Activated CD8-positive, alpha-beta T cell treated with anti-CD3 and anti-CD28 coated beads for 36 hours (primary cell): ENCODE data around the gene NECAB3. TPM values are rescaled to one million over a fixed set of nuclear protein-coding genes. Genes with fewer than 3 reads are reported as not detected.
"Not testable (repeated sequence)": the region's sequence is repeated elsewhere in the genome, so short reads cannot be mapped to it uniquely, and the experiment has no call there.

Experiments used
- ATAC-seq: fragments of 200-7000 bp; cut with Tn5 transposase; one replicate; pipeline ENCODE4 v1.10.0; 2021; ENCODE audit warnings: mild to moderate bottlenecking, moderate library complexity
- CTCF ChIA-PET: fragments of 350-600 bp; sonication (Branson Sonifier 250); formaldehyde crosslinking; loops from one replicate; lab custom pipeline; 2021; ENCODE audit warnings: antibody characterized with exemption; lab: Charles Lee
- POLR2A ChIA-PET: fragments of 350-600 bp; sonication (Branson Sonifier 250); formaldehyde crosslinking; loops from one replicate; lab custom pipeline; 2021; ENCODE audit warnings: antibody characterized with exemption; lab: Charles Lee
- DNase-seq: peaks from one replicate; pipeline ENCODE4 v3.0.0-alpha.2; 2020
- H3K27ac Mint-ChIP-seq: one replicate; pipeline ENCODE4 v1.8.0; 2021; ENCODE audit warnings: mild to moderate bottlenecking, mixed read lengths
- H3K27me3 Mint-ChIP-seq: one replicate; pipeline ENCODE4 v1.8.0; 2021; ENCODE audit warnings: mixed read lengths
- H3K36me3 Mint-ChIP-seq: one replicate; pipeline ENCODE4 v1.8.0; 2021; ENCODE audit warnings: low read depth, mixed read lengths
- H3K4me1 Mint-ChIP-seq: one replicate; pipeline ENCODE4 v1.8.0; 2021; ENCODE audit warnings: low read depth, mixed read lengths
- H3K4me3 Mint-ChIP-seq: one replicate; pipeline ENCODE4 v1.8.0; 2021; ENCODE audit warnings: mild to moderate bottlenecking, moderate library complexity, mixed read lengths
- H3K9me3 Mint-ChIP-seq: one replicate; pipeline ENCODE4 v1.8.0; 2021; ENCODE audit warnings: mixed read lengths
- intact Hi-C: fragments of 100-400 bp; cut with micrococcal nuclease; formaldehyde crosslinking; loops from one replicate; pipeline ENCODE4 v1.10.0; 2022
- total RNA-seq, 2 experiments: library from RNA; stranded (reverse); gene quantifications; one replicate each; pipeline ENCODE4 v1.2.3, GENCODE V29; 2021
- TF ChIP-seq, protein P1 (sequence below): fragments of 200-600 bp; IDR thresholded peaks from one replicate; pipeline ENCODE4 v1.8.0; 2022; ENCODE audit warnings: antibody characterized with exemption, mild to moderate bottlenecking

The NECAB3 gene
- total RNA-seq, 2 experiments from 2014 or later: 13.7 to 16.0 TPM

DNA sequence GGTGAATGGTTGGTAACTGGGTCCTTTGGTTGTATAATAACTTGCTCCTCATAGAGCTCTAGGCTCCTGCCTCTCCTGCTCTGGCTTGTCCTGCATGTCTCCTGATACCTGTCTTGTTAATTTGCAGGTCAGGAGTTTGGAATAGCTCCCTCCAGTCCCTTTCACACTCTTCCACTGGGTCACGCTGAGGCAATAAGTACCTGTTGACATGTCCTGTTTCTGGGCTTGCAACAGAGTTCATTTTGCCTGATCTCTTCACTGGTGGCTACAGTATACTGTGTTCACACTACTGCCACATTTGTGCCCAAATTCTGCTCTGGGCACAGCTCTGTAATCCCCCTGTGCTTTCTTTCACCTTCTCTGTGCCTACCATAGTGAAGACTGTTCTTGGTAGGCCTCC, 37.5 kb downstream of the NECAB3 start:
- Mint-ChIP-seq H3K9me3 (no peaks in the 10 kb centered on the region), H3K27me3 (no peaks in the 10 kb centered on the region), H3K4me1 (peaks cover 4% of the 10 kb centered on the region), H3K4me3 (no peak overlapping the region), H3K27ac (no peak overlapping the region), H3K36me3 (peaks cover 4% of the 10 kb centered on the region)
- no peak for ATAC-seq
- ChIA-PET CTCF (no interaction called here), POLR2A (no interaction called here)
- no peak for DNase-seq
- intact Hi-C loops: no loop called here
- TF ChIP-seq, protein P1, sequence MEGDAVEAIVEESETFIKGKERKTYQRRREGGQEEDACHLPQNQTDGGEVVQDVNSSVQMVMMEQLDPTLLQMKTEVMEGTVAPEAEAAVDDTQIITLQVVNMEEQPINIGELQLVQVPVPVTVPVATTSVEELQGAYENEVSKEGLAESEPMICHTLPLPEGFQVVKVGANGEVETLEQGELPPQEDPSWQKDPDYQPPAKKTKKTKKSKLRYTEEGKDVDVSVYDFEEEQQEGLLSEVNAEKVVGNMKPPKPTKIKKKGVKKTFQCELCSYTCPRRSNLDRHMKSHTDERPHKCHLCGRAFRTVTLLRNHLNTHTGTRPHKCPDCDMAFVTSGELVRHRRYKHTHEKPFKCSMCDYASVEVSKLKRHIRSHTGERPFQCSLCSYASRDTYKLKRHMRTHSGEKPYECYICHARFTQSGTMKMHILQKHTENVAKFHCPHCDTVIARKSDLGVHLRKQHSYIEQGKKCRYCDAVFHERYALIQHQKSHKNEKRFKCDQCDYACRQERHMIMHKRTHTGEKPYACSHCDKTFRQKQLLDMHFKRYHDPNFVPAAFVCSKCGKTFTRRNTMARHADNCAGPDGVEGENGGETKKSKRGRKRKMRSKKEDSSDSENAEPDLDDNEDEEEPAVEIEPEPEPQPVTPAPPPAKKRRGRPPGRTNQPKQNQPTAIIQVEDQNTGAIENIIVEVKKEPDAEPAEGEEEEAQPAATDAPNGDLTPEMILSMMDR: no peak

DNA sequence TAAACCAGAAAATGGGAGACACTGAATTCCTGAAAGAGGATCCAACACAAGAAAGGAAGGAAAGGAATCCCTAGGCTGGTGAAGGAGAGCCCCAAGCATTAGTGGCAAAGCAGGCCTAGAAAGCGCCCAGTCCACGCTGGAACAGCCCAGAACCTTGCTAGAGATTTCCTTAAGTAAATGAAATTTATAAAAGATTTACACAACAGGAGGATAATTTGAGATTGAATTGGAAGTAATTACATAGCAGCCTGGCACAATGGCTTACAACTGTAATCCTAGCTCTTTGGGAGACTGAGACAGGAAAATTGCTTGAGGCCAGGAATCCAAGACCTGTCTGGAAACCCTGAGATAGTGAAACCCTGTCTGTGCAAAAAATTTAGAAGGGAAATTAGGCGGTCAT, 38.9 kb downstream of the NECAB3 start:
- Mint-ChIP-seq H3K27me3 (no peaks in the 10 kb centered on the region), H3K36me3 (peaks cover 8% of the 10 kb centered on the region), H3K4me3 (no peak overlapping the region), H3K4me1 (peaks cover 4% of the 10 kb centered on the region), H3K9me3 (no peaks in the 10 kb centered on the region), H3K27ac (no peak overlapping the region)
- ATAC-seq (no peak), DNase-seq (no peak)
- CTCF ChIA-PET: no interaction called here
- intact Hi-C loops: no loop called here
- POLR2A ChIA-PET: no interaction called here
- TF ChIP-seq, protein P1: no peak

DNA sequence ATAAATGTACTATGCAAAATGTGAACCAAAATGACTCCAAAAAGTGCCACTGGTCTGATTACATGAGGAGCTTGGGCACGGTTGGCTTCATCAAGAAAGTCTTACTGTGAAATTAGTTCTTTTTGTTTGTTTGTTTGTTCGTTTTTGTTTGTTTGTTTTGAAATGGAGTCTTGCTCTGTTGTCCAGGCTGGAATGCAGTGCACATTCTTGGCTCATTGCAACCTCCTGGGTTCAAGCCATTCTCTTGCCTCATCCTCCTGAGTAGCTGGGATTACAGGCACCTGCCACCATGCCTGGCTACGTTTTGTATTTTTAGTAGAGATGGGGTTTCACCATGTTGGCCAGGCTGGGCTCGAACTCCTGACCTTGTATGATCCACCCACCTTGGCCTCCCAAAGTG, 42.3 kb downstream of the NECAB3 start:
- H3K4me3 Mint-ChIP-seq, DNase-seq, H3K27me3 Mint-ChIP-seq, POLR2A ChIA-PET, intact Hi-C loops, CTCF ChIA-PET, H3K9me3 Mint-ChIP-seq, H3K27ac Mint-ChIP-seq, ATAC-seq, H3K4me1 Mint-ChIP-seq: not testable (repeated sequence)
- H3K36me3 Mint-ChIP-seq: peaks cover 19% of the 10 kb centered on the region

DNA sequence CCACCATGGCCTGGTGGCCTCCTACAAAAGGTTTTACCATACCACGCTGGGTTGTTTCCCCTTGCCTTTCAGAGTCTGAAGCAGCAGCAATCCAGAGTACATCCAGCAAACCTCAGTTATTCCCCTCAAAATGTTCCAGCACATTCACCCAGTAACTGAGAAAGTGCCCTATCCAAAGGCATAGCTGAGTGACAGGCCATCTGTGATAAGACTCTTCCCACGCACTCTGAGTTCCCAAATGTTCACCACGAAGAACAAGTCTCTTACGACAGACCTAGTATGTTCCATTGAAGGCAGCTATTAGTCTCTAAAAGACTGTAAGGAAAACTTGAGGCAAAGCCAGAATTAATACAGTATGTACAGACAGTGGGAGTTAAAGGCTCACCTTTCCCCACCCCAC, 43.7 kb downstream of the NECAB3 start:
- ATAC-seq (no peak), DNase-seq (no peak)
- Mint-ChIP-seq H3K9me3 (no peaks in the 10 kb centered on the region), H3K27me3 (no peaks in the 10 kb centered on the region), H3K4me3 (no peak overlapping the region), H3K27ac (no peak overlapping the region), H3K4me1 (peaks cover 4% of the 10 kb centered on the region), H3K36me3 (peaks cover 26% of the 10 kb centered on the region)
- POLR2A ChIA-PET: no interaction called here
- TF ChIP-seq, protein P1: no peak
- intact Hi-C loops: no loop called here
- CTCF ChIA-PET: interaction anchor here (1.2 kb wide), 1 partner anchor 38 kb away, joined by 3 read pairs; no protein-coding TSS in a partner anchor

DNA sequence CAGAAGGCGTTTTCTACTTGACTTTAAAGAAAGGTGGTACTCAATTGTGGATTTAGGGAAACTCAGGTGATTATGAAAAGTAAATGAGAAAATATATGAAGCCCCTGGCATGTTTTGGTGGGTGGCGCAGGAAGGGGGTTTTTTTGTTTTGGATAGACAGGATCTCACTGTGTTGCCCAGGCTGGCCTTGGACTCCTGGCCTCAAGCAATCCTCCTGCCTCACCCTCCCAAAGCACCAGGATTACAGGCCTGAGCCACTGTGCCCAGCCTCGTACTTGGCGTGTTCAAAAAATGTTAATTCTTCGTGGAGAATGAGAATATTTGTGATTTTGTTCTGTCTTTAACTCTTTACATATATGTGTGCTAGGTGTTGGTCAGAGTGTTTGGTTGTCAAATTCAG, 44.2 kb downstream of the NECAB3 start:
- H3K4me1 Mint-ChIP-seq: peaks cover 4% of the 10 kb centered on the region
- H3K9me3 Mint-ChIP-seq: no peaks in the 10 kb centered on the region
- TF ChIP-seq, protein P1: no peak
- H3K4me3 Mint-ChIP-seq: no peak overlapping the region
- intact Hi-C loops: no loop called here
- DNase-seq: no peak
- no peak overlapping the region for H3K27ac Mint-ChIP-seq
- POLR2A ChIA-PET: no interaction called here
- peaks cover 26% of the 10 kb centered on the region for H3K36me3 Mint-ChIP-seq
- ATAC-seq: no peak
- CTCF ChIA-PET: no interaction called here
- H3K27me3 Mint-ChIP-seq: no peaks in the 10 kb centered on the region

DNA sequence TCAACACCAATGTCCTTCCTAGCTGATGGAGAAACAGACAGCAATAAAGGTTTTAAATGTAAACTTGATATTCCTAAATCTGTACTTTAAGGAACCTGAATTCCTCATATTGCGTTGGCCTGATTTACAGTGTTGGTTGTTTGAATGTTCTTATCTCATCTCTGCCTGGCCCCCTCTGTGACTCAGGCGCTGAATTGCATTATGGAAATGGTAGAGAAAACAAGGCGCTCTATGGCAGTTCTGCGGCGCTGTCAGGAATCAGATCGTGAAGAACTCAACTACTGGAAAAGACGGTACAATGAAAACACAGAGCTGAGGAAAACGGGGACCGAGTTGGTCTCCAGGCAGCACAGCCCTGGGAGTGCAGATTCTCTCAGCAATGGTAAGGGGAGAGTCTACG, 44.7 kb downstream of the NECAB3 start:
- Mint-ChIP-seq H3K4me3 (no peak overlapping the region), H3K9me3 (no peaks in the 10 kb centered on the region), H3K27me3 (no peaks in the 10 kb centered on the region), H3K27ac (no peak overlapping the region), H3K36me3 (peaks cover 28% of the 10 kb centered on the region), H3K4me1 (peaks cover 7% of the 10 kb centered on the region)
- intact Hi-C loops: no loop called here
- no peak for ATAC-seq
- no peak for DNase-seq
- POLR2A ChIA-PET: no interaction called here
- CTCF ChIA-PET: no interaction called here
- TF ChIP-seq, protein P1: no peak
